IMR-90 (cell line): ENCODE data around the gene AUTS2. TPM values are rescaled to one million over a fixed set of nuclear protein-coding genes. Genes with fewer than 3 reads are reported as not detected.

Experiments used
- ATAC-seq: fragments of 200-7000 bp; cut with Tn5 transposase; 2 replicates; pipeline ENCODE4 v1.9.1; 2020; ENCODE audit warnings: low read depth, mild to moderate bottlenecking, moderate library complexity
- Bru-seq: library from RNA; stranded (reverse); fragments of 400-500 nt; gene quantifications from one replicate; lab custom pipeline; 2021; lab: Mats Ljungman, UMichigan
- BruChase-seq, 2 experiments: library from RNA; stranded (reverse); fragments of 400-500 nt; gene quantifications; one replicate each; lab custom pipeline; 2021; lab: Mats Ljungman, UMichigan
- BruUV-seq: library from RNA; stranded (reverse); fragments of 400-500 nt; replicated peaks from 2 replicates; lab custom pipeline; 2021; lab: Mats Ljungman, UMichigan
- CTCF ChIA-PET: fragments of 300-600 bp; formaldehyde crosslinking; extraction: SDS; loops from one replicate; lab custom pipeline; 2021; ENCODE audit warnings: antibody characterized with exemption; lab: Yijun Ruan, JAX
- POLR2A ChIA-PET: fragments of 300-600 bp; sonication (Branson Sonifier 250); formaldehyde crosslinking; loops from one replicate; lab custom pipeline; 2022; ENCODE audit warnings: antibody characterized with exemption; ENCODE audit not compliant: unreplicated experiment; lab: Charles Lee
- DNase-seq: peaks from one replicate; pipeline ENCODE4 v3.0.0; 2013
- H2AFZ ChIP-seq: replicated peaks from 2 replicates; pipeline ENCODE3; 2013; ENCODE audit warnings: low read length, mild to moderate bottlenecking; ENCODE audit not compliant: poor library complexity
- H2AK5ac ChIP-seq: 2 replicates; pipeline ENCODE4 v1.6.1; 2013; ENCODE audit warnings: low read depth, low read length, inconsistent platforms
- H2AK9ac ChIP-seq: replicated peaks from 2 replicates; pipeline ENCODE3; 2013; ENCODE audit warnings: mild to moderate bottlenecking, low read depth, low read length, moderate library complexity; ENCODE audit not compliant: poor library complexity
- H2BK120ac ChIP-seq: 2 replicates; pipeline ENCODE4 v1.6.1; 2013; ENCODE audit warnings: low read depth, low read length, inconsistent platforms
- H2BK15ac ChIP-seq: 3 replicates; pipeline ENCODE4 v1.6.1; 2013; ENCODE audit warnings: low read depth, low read length, inconsistent platforms
- H2BK20ac ChIP-seq: 2 replicates; pipeline ENCODE4 v1.6.1; 2013; ENCODE audit warnings: low read depth, mild to moderate bottlenecking, inconsistent platforms, low read length, moderate library complexity
- H2BK5ac ChIP-seq: 2 replicates; pipeline ENCODE4 v1.6.1; 2013; ENCODE audit warnings: mild to moderate bottlenecking, low read depth, low read length, inconsistent platforms; ENCODE audit not compliant: poor library complexity, severe bottlenecking
- H3K14ac ChIP-seq: replicated peaks from 2 replicates; pipeline ENCODE4 v1.6.1; 2013; ENCODE audit warnings: low read depth, low read length, inconsistent platforms
- H3K18ac ChIP-seq: 2 replicates; pipeline ENCODE4 v1.6.1; 2013; ENCODE audit warnings: low read depth, low read length, control low read depth
- H3K23ac ChIP-seq: 2 replicates; pipeline ENCODE4 v1.6.1; 2013; ENCODE audit warnings: low read depth, low read length, inconsistent platforms
- H3K27ac ChIP-seq: 2 replicates; pipeline ENCODE4 v1.5.1; 2013; ENCODE audit warnings: mild to moderate bottlenecking, control low read depth, low read length; ENCODE audit not compliant: insufficient read depth
- H3K27me3 ChIP-seq: 2 replicates; pipeline ENCODE4 v1.6.1; 2013; ENCODE audit warnings: low read length; ENCODE audit not compliant: control insufficient read depth, insufficient read depth
- H3K36me3 ChIP-seq: 2 replicates; pipeline ENCODE4 v1.6.1; 2013; ENCODE audit warnings: low read length, mixed read lengths; ENCODE audit not compliant: control insufficient read depth, insufficient read depth
- H3K4ac ChIP-seq: 2 replicates; pipeline ENCODE4 v1.6.1; 2013; ENCODE audit warnings: low read depth, low read length, inconsistent platforms
- H3K4me1 ChIP-seq: 2 replicates; pipeline ENCODE4 v1.6.1; 2013; ENCODE audit warnings: low read length, mixed read lengths; ENCODE audit not compliant: control insufficient read depth, insufficient read depth
- H3K4me2 ChIP-seq: 2 replicates; pipeline ENCODE4 v1.6.1; 2013; ENCODE audit warnings: low read depth, mild to moderate bottlenecking, control low read depth, low read length, moderate library complexity
- H3K4me3 ChIP-seq: 2 replicates; pipeline ENCODE4 v1.5.1; 2013; ENCODE audit warnings: low read depth, mild to moderate bottlenecking, control low read depth, low read length, moderate library complexity; ENCODE audit not compliant: insufficient read depth
- H3K56ac ChIP-seq: 2 replicates; pipeline ENCODE4 v1.6.1; 2013; ENCODE audit warnings: low read length, inconsistent platforms; ENCODE audit not compliant: insufficient read depth; ENCODE audit errors: extremely low read depth
- H3K79me1 ChIP-seq, 2 experiments: 2 replicates each; pipeline ENCODE4 v1.6.1; 2013; ENCODE audit warnings: low read length in 2 of 2, inconsistent platforms in 1 of 2, low read depth in 1 of 2
- H3K9ac ChIP-seq: 2 replicates; pipeline ENCODE4 v1.6.1; 2013; ENCODE audit warnings: low read depth, low read length, control low read depth
- H3K9me1 ChIP-seq: 2 replicates; pipeline ENCODE4 v1.6.1; 2013; ENCODE audit warnings: low read length, inconsistent platforms; ENCODE audit not compliant: insufficient read depth
- H3K9me3 ChIP-seq: 2 replicates; pipeline ENCODE4 v1.6.1; 2013; ENCODE audit warnings: low read length; ENCODE audit not compliant: control insufficient read depth, insufficient read depth
- H4K20me1 ChIP-seq: 2 replicates; pipeline ENCODE4 v1.6.1; 2013; ENCODE audit warnings: low read length, inconsistent platforms; ENCODE audit not compliant: insufficient read depth
- H4K5ac ChIP-seq: 2 replicates; pipeline ENCODE4 v1.6.1; 2013; ENCODE audit warnings: mild to moderate bottlenecking, low read depth, low read length, control low read depth
- H4K8ac ChIP-seq, 2 experiments: 2 replicates each; pipeline ENCODE4 v1.6.1; 2013; ENCODE audit warnings: low read depth in 2 of 2, low read length in 2 of 2, control low read depth in 1 of 2, inconsistent platforms in 1 of 2
- H4K91ac ChIP-seq: 2 replicates; pipeline ENCODE4 v1.6.1; 2013; ENCODE audit warnings: low read depth, low read length, inconsistent platforms; ENCODE audit not compliant: insufficient read depth
- BHLHE40 ChIP-seq: fragments of 150-350 bp; IDR thresholded peaks from 2 replicates; pipeline ENCODE4 v1.6.1; 2016; ENCODE audit warnings: mild to moderate bottlenecking, low read depth, low read length
- CEBPB ChIP-seq: IDR thresholded peaks from 2 replicates; pipeline ENCODE4 v1.6.1; 2012; ENCODE audit warnings: low read depth, low read length, improper control_type of control experiment
- CTCF ChIP-seq: conservative IDR thresholded peaks from 2 replicates; pipeline ENCODE4 v1.5.1; 2012; ENCODE audit warnings: mild to moderate bottlenecking, low read depth, low read length, improper control_type of control experiment
- ELK1 ChIP-seq: fragments of 150-350 bp; IDR thresholded peaks from 2 replicates; pipeline ENCODE4 v1.6.1; 2016; ENCODE audit warnings: low read depth, mild to moderate bottlenecking, low read length, moderate library complexity, borderline replicate concordance
- MAFK ChIP-seq: IDR thresholded peaks from 2 replicates; pipeline ENCODE4 v1.6.1; 2012; ENCODE audit warnings: low read depth, low read length, improper control_type of control experiment
- MAZ ChIP-seq: IDR thresholded peaks from 2 replicates; pipeline ENCODE4 v1.6.1; 2012; ENCODE audit warnings: low read depth, mild to moderate bottlenecking, low read length, improper control_type of control experiment, moderate library complexity, borderline replicate concordance
- MXI1 ChIP-seq: IDR thresholded peaks from 2 replicates; pipeline ENCODE4 v1.6.1; 2012; ENCODE audit warnings: low read depth, mild to moderate bottlenecking, low read length, moderate library complexity, borderline replicate concordance
- RAD21 ChIP-seq: IDR thresholded peaks from 2 replicates; pipeline ENCODE4 v1.6.1; 2012; ENCODE audit warnings: low read length, improper control_type of control experiment
- RCOR1 ChIP-seq: IDR thresholded peaks from 2 replicates; pipeline ENCODE4 v1.6.1; 2012; ENCODE audit warnings: mild to moderate bottlenecking, low read length, improper control_type of control experiment; ENCODE audit not compliant: insufficient replicate concordance
- SMC3 ChIP-seq: fragments of 150-350 bp; IDR thresholded peaks from 2 replicates; pipeline ENCODE4 v1.6.1; 2016; ENCODE audit warnings: low read depth, mild to moderate bottlenecking, antibody characterized with exemption, low read length, moderate library complexity
- USF2 ChIP-seq: fragments of 150-350 bp; IDR thresholded peaks from 2 replicates; pipeline ENCODE4 v1.6.1; 2017; ENCODE audit warnings: mild to moderate bottlenecking, antibody characterized with exemption, low read length, low read depth
- WGBS, 2 experiments: methylation state at CpG; one replicate each; pipeline versions ENCODE4 v1.1.5 to v1.1.7; 2013; ENCODE audit warnings: missing lambda C conversion rate in 2 of 2; ENCODE audit not compliant: insufficient read length in 1 of 2; ENCODE audit errors: extremely low coverage in 2 of 2; 5-methylcytosine and 5-hydroxymethylcytosine counted together
- dilution Hi-C: fragments of 300-500 bp; cut with HindIII; formaldehyde crosslinking; loops from one replicate; pipeline ENCODE4 v1.14.3; 2018; ENCODE audit warnings: low sequenced_read_pairs; ENCODE audit not compliant: unreplicated experiment
- in situ Hi-C: fragments of 300-500 bp; cut with MboI; formaldehyde crosslinking; loops from 3 replicates; pipeline ENCODE4 v1.14.3; 2019; ENCODE audit warnings: low sequenced_read_pairs, inconsistent platforms, mixed read lengths
- intact Hi-C: fragments of 100-400 bp; cut with micrococcal nuclease; formaldehyde crosslinking; loops from 2 replicates; pipeline ENCODE4 v1.10.0; 2022
- long read RNA-seq: library from polyadenylated mRNA; unstranded; transcript quantifications from one replicate; pipeline ENCODE4 v2.0.0, GENCODE V29; 2021; ENCODE audit not compliant: unreplicated experiment
- polyA plus RNA-seq, 3 experiments: library from polyadenylated mRNA; depleted of rRNA; stranded (reverse); fragments of >200 nt; gene quantifications; 2 replicates each; pipeline ENCODE4 v1.2.3, GENCODE V29; 2012; ENCODE audit warnings: low replicate concordance in 1 of 3
- total RNA-seq: library from RNA; depleted of rRNA; stranded (reverse); fragments of >200 nt; gene quantifications from 2 replicates; pipeline ENCODE4 v1.2.3, GENCODE V29; 2012; rRNA removed

Gene AUTS2
- total RNA-seq (0.90 and 1.4 TPM in 2 replicates), polyA plus RNA-seq (2012; rRNA removed) (3.0 and 3.5 TPM in 2 replicates), Bru-seq, nascent RNA (percentile 41 among the genes with signal in this experiment), BruChase-seq, experiment 1, labeled RNA remaining after a 6-hour chase (percentile 42 among the genes with signal in this experiment), BruChase-seq, experiment 2, labeled RNA remaining after a 2-hour chase (percentile 47 among the genes with signal in this experiment)
- 2.1 and 7.7 TPM in 2 replicates for polyA plus RNA-seq (2012; cell fraction: cytosol; rRNA removed)
- 8.7 and 12.6 TPM in 2 replicates for polyA plus RNA-seq (2012; cell fraction: nucleus; rRNA removed; ENCODE audit: low replicate concordance)
- long read RNA-seq, partial matches to known transcripts, result 0 of 3 reads
- long read RNA-seq, other reads (novel, unspliced or antisense), result 3 of 3 reads

GRCh38 chr7:69598081-69598486 lies at the start of gene AUTS2:
AUTS2 (plus strand) TSS chr7:69598475; CDS start chr7:69599654, 1,179 bp downstream.
- no peaks in the 10 kb centered on the region for H3K9me1 ChIP-seq
- DNase-seq (peak; percentile 43), ATAC-seq (peak; percentile 86)
- peak within 1 kb of the TSS; percentile 69 for H3K4me3 ChIP-seq
- no peak within 1 kb of the TSS for H3K14ac ChIP-seq
- no peak within 1 kb of the TSS for H2AK5ac ChIP-seq
- H2AK9ac ChIP-seq, result no peak within 1 kb of the TSS
- no peaks in the 10 kb centered on the region for H4K20me1 ChIP-seq
- no peak within 1 kb of the TSS for H2BK120ac ChIP-seq
- no peak within 1 kb of the TSS for H3K56ac ChIP-seq
- BruUV-seq, result no TSS peak
- intact Hi-C loops (loop anchor here (10.0 kb wide), 1 partner anchor 1097 kb away; no protein-coding TSS in a partner anchor), dilution Hi-C loops (no loop called here), in situ Hi-C loops (no loop called here)
- H3K4me1 ChIP-seq, result 0 out of 2 replicates have a peak, but pooled peaks cover 2% of the 10 kb centered on the region
- H2AFZ ChIP-seq, result peak within 1 kb of the TSS; percentile 83
- no peak within 1 kb of the TSS for H2BK15ac ChIP-seq
- H3K79me1 ChIP-seq, result no peaks in the 10 kb centered on the region
- ChIA-PET CTCF (no interaction called here), POLR2A (no interaction called here)
- TF ChIP-seq CEBPB, result no peak
- TF ChIP-seq MAFK, result no peak
- peak; percentile 81; the same call in 1 of the 2 replicates for TF ChIP-seq MAZ
- no peak for TF ChIP-seq RCOR1
- no peak for TF ChIP-seq ELK1
- TF ChIP-seq MXI1, result no peak
- TF ChIP-seq BHLHE40, result no peak
- no peak for TF ChIP-seq RAD21
- TF ChIP-seq SMC3, result no peak
- TF ChIP-seq USF2, result peak; percentile 64
- TF ChIP-seq CTCF, result no peak
- no peaks in the 10 kb centered on the region for H3K9me3 ChIP-seq
- H4K8ac ChIP-seq, result no peak within 1 kb of the TSS
- H2BK5ac ChIP-seq, result no peak within 1 kb of the TSS
- H3K9ac ChIP-seq, result peak within 1 kb of the TSS; percentile 59
- H3K23ac ChIP-seq, result peak within 1 kb of the TSS; percentile 16; the same call in 1 of the 2 replicates
- no peak within 1 kb of the TSS for H3K4ac ChIP-seq
- no peaks in the 10 kb centered on the region for H3K36me3 ChIP-seq
- no peak within 1 kb of the TSS for H3K18ac ChIP-seq
- no peak within 1 kb of the TSS for H3K27ac ChIP-seq
- 0% methylated on average over 5 of the region's 63 CpGs; no CpG with 5 or more reads in 1 of the 2 experiments for WGBS, 2 experiments
- peak within 1 kb of the TSS; percentile 99 for H3K4me2 ChIP-seq
- H4K91ac ChIP-seq, result no peak within 1 kb of the TSS
- H3K27me3 ChIP-seq, result peaks cover 17% of the 10 kb centered on the region
- H2BK20ac ChIP-seq, result no peak within 1 kb of the TSS
- H4K5ac ChIP-seq, result no peak within 1 kb of the TSS
